ENCODE results near the gene NDUFV1.

DNA sequence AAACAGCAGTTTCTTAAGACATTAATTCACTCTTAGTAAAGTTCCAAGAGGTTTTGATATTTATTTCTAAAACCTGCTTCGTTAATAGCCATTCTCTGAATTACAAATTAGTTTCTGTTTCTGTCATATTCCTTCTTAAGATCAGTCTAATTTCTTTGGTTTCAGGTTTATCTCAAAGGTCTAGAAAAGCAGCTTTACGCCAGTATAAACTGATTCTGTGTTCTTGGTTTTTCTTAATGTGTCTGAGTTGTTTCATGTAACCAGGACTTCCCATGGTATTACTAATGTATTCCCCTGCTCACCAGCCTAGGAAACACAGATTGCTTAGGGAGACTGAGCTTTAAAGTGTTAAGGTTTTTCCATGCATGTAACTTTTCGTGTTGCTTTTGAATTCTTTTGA, 50.6 kb downstream of the NDUFV1 start:
- no peak for TF ChIP-seq CTCF (IDR thresholded peaks at IDR 0.05; ENCODE audit: borderline replicate concordance, extremely low read depth, low read length, poor library complexity, severe bottlenecking)
- no peak for TF ChIP-seq EZH2 (IDR thresholded peaks at IDR 0.05; ENCODE audit: borderline replicate concordance, low read depth, low read length, severe bottlenecking)

Data from DND-41 (cell line).